GM20431 (cell line): Measurements from ENCODE around the gene ZDHHC14.
"Not testable (repeated sequence)": the region's sequence is repeated elsewhere in the genome, so short reads cannot be mapped to it uniquely, and the experiment has no call there.

Experiments used
- in situ Hi-C: fragments of 300-500 bp; cut with MseI, MboI; formaldehyde crosslinking; loops from one replicate; pipeline ENCODE4 v1.15.0; 2020; ENCODE audit warnings: low sequenced_read_pairs; ENCODE audit not compliant: unreplicated experiment

The ZDHHC14 gene

DNA sequence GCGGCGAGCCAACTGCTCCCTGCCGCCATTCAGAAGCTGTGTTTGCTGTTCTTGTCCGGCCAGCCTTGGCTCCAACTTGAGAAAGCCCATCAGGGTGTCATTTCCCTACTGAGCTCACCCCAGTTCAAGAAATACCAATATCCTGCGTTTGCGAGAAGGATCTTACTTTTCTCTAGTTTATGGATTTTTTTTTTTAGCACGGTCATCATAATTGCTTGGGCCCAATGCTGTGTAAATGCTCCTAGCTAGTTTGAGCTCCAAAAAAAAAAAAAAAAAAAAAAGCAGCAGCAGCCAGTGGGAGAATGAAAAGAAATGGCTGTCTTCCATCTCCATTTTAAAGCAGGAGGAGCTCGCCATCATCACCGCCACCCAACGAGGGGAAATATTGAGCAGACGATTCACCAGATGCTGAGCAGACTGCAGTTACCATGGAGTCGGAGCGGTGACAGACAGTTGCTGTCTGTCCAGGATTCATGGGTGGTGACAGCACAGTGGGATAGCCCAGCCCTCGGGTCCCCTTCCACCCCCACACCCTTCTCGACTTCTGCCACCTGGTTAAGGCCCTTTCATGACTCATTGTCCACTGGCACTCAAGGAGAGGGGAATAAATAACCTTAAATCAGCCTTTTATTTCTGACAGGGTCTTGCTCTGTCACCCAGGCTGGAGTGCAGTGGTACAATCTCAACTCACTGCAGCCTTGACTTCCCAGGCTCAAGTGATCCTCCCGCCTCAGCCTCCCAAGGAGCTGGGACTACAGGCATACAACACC, 309.6 kb downstream of the ZDHHC14 start:
- in situ Hi-C loops: no loop called here

DNA sequence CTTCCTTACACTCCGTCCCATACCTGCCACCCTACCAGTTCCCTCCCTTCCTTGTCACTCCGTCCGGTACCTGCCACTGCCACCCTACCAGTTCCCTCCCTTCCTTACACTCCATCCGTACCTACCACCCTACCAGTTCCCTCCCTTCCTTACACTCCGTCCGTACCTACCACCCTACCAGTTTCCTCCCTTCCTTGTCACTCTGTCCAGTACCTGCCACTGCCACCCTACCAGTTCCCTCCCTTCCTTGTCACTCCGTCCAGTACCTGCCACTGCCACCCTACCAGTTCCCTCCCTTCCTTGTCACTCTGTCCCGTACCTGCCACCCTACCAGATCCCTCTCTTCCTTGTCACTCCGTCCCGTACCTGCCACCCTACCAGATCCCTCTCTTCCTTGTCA, 310.6 kb downstream of the ZDHHC14 start:
- in situ Hi-C loops: not testable (repeated sequence)

DNA sequence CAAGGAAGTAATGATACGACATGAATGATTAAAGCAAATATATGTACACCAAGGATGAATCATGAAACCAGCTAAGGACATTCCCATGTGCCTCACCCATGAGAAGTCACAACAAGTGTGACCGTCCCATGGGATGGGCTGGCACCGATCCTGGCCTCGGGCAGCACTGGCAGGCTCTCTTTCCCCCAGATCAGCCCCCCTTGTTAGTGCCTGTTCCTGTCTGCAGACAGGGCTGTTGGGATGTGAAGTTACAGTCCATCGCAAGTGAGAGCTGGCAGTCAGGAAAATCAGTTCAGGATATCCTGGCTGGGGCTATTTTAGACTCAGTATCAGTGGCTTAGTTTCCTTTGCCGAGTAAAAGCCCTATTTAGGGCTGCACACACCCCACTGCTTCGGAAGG, 312.9 kb downstream of the ZDHHC14 start:
- in situ Hi-C loops: no loop called here

DNA sequence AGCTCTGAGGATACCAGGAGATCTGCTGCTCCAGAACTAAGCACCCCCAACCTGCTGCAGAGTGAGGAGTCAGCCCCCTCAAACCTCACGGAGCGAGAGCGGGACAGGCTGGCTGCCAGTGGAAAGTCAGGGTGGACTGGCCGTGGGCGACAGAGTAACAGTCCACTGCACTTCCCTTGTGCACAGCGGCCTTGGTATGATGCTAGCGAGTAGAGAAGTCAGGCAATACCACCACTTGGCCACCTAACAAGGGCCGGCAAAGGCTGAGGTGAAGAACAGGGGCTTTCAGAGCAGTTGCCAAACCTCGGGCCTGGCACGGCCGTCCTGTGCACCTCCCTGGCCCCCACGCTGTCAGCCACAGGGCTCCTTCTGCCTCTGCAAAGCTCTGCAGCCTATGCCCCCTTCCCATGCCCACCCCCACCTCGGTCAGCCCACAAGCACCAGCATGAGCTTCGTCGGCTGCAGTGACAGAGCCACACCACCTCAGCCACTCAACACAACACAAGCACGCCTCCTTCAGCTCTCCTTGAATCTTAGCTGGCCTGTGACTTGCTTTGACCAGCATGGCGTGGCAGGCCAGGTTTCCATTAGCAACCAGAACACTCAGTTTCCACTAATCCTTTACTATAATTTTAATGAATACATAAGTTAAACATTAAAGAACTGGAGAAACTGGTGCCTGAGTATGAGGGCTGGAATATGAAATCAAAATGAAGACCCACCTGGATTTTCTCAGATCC, 314.5 kb downstream of the ZDHHC14 start:
- in situ Hi-C loops: no loop called here

DNA sequence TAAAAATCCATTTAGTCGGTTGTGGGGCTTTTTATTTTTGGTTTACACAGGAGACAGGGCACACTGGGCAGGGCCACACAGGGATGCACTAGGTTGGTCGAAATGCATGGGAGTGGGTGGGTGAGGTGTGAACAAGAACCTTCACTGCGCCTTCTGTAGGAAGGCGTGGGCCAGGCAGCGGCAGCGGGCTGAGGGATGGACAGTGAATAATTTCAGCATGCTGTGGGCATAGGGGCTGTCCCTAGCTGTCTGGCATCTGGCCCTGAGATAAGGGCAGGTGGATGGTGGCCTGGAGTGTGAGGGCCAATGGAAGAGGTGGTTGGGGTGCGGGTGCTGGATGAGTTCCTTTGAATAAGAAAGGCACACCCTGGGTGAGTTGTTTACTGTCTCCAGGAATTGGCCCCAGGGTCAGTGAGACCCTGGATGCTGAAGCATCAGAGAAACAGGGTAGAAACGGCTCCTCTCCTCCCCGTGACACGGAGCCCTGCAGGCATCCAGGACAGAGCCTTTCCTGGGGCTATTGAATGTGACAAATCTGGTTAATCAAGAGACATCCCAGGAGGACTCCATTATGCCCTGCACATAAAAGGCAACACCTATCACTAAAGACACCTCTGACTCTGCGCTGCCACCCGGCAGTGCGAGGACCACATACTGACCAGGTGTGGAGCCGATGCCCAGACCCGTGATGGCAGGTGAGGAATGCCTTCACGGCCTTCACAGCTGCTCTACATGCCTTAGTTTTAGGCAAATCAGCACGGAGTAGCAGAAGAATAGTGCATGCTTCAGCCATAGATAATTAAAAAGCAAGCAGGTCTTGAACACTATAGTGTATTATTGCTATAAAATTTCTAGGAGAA, 319.0 kb downstream of the ZDHHC14 start:
- in situ Hi-C loops: no loop called here

DNA sequence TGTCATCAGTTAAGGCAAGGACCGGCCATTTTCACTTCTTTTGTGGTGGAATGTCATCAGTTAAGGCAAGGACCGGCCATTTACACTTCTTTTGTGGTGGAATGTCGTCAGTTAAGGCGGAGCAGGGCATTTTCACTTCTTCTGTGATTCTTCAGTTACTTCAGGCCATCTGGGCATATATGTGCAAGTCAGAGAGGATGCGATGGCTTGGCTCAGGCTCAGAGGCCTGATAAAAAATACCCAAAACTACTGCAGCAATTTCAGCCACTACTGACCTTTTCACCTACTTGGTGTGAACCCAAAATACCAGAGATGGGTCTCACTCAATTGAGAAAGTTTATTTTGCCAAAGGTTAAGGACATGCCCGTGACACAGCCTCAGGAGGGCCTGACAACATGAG, 325.4 kb downstream of the ZDHHC14 start:
- in situ Hi-C loops: not testable (repeated sequence)

DNA sequence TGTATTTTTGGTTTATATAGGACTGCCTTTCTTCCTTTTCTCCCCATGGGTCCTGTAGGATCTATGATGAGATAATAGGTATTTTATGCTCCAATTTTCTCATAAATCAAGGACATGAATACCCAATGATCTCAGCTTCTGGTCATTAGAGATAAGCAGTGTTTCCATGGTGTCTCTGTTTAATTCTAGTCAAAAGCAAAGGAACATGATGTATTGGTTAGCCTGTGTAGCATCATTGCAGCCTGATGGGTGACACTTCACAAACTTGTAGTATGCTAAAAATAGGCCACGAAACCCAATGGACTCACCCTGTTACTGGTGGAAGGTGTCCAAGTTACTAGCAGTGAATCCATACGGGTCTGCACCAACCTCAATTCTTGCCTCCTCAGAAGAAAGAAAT, 325.9 kb downstream of the ZDHHC14 start:
- in situ Hi-C loops: no loop called here

DNA sequence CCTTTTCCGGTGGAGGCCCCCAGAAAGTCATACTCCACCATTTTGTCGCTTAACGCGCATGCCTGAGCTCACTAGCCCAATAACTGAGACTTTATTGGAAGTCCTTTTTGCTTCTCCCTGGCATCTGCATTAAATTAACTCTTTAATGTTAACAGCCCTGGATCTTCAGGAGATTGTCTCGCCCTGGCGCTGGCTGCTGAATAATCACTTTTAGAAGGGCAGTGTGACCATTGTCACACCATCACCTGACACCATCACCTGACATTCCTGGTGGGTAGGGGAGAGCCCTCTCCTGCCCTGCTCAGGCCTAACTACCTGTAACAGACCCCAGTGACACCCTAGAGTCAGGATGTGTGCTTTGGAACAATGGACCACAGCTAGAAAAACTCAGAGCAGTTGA, 326.6 kb downstream of the ZDHHC14 start:
- in situ Hi-C loops: no loop called here

DNA sequence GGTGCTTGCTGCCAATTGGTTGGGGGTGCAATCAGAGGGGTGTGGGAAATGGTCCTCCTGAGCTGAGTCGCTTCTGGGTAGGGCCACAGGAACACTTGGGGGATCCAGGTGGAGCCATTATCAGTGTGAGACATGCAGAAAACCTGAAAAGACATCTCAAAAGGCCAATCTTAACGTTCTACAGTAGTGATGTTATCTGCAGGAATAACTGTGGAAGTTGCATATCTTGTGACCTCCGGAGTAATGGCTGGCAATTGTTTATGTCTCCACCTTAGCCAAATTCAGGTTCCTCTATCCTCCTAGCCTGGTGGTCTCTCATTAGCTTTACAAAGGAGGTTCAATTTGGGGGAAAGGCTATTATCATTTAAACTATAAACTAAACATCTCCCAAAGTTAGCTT, 327.2 kb downstream of the ZDHHC14 start:
- in situ Hi-C loops: no loop called here

DNA sequence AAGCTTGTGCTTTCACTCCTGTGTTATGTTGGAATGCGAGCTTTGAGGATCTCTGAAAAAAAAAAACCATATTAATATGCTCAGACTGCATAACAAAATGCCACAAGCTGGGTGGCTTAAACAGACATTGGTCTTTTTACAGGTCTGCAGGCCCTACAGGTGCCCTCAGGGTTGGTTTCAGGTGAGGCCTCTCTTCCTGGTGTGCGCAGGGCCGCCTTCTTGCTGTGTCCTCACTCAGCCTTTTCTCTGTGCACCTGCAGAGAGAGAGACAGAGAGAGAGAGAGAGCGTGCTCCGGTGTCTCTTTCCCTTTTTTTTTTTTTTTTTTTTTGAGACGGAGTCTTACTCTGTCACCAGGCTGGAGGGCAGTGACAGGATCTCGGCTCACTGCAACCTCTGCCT, 327.9 kb downstream of the ZDHHC14 start:
- in situ Hi-C loops: no loop called here

DNA sequence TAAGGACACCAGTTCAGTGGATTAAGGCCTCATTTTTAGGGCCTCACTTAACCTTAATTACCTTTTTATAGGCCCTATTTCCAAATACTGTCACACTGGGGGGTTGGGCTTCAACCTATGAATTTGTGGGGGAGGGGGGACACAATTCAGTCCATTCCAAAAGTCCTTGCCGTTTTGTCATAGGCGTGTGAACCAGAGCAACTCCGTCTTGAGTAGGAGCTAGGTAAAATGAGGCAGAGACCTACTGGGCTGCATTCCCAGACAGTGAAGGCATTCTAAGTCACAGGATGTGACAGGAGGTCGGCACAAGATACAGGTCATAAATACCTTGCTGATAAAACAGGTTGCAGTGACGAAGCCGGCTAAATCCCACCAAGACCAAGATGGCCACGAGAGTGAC, 328.6 kb downstream of the ZDHHC14 start:
- in situ Hi-C loops: no loop called here

DNA sequence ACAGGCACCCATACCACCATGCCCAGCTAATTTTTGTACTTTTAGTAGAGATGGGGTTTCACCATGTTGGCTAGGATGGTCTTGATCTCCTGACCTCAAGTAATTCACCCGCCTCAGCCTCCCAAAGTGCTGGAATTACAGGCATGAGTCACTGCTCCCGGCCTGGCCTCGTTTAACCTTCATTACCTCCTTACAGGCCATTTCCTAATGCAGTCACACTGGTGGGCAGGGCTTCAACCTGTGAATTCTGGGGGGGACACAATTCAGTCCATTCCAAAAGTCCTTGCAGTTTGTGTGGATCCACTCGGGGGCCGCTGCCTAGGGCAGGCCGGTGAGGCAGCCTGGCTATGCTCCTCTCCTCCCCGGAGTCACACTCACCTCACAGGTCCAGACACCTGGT, 329.6 kb downstream of the ZDHHC14 start:
- in situ Hi-C loops: no loop called here

DNA sequence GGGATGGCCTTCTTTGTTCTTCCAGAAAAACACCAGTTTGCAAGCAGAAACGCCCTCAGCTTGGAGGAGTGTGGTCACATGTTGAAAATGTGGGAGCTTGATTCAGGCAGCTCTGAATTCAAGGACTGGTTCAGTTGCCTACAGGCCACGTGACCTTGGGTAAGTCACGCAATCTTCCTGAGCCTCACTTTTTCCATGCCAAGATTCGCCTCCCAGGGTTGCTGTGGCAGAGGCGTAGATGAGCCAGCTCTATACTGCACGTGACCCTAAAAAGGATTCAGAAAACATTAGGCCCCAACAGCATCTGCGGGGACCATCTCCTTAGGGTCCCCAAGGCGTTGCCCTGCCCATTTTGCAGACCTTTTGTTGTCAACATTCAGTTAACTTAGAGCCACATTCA, 330.1 kb downstream of the ZDHHC14 start:
- in situ Hi-C loops: no loop called here

DNA sequence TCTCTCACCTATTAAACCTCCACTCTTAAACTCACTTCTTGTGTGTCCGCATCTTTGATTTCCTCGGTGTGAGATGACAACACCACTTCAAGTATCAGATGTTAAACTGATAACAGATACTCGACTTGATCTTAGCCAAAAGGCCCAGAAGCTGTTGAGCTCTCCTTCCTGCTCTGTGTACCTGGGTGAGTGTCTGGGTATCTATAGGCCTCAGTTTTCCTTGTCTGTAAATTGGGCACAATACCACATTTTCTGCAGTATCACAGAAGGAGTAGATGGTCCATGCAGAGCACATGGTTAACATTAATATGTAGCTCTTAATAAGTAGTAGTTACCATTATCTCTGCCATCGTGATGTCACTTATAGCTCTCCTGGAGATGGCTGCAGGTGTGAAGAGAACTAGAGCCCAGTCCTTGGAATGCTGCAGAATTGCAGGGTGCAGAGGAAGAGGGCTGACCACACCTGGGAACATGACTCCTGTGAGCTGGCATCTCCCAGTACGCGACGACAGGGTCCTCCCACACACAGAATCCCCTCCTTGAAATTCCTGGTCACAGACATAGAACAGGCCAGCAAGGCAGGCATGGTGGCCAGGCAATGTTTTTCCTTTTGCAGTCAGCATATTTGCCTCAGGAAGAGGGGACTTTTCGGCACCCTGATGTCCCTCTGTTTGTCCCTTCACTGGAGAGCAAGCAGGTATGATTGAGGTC, 331.8 kb downstream of the ZDHHC14 start:
- in situ Hi-C loops: no loop called here

DNA sequence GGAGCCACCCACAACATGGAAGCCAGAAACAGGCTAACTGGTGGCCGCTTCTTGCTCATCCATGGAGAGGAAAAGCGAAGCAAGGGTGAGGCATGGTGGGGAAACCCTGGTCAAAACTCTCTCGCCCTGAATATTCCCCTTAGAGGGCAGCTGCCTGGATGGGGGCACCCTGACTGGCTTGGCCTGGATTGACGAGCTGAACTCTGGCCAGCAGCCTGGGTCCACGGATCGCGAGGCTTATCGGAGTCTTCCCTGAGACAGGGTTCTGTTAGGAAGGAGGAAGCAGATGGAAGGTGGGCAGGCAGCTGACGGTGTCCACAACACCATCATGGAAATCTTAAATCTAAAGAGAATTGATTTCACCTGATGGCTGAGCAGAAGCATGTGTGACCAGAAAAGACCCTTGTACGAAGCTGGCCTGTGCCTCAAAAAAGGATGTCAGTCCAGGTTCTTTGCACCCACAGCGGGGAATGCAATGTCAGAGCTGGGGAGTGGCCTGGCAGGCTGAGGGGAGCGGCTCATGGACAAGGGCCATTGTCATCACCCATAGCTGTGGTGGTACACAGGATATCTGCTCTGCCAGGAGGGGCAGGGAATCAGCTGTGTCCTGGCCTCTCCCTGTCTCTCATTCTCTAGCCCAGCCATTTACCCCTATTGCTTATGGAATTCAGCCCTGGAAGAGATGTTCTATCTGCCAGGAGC, 332.6 kb downstream of the ZDHHC14 start:
- in situ Hi-C loops: no loop called here

DNA sequence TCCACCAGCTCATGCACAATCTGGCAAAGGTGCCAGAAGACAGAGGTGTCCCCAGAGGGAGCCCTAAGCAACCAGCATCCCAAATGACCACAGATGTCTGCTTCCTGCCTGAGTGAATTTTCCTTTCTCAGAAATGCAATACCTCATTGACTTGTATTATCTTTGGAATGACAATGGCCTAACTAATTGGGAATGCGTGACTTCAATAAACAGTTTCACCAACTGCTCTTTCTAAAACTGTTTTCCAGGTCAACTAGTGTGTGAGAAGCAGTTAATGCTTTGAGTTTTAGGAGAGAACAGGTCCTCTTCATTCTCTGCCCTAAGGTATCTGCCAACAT, 333.1 kb downstream of the ZDHHC14 start:
- in situ Hi-C loops: no loop called here

DNA sequence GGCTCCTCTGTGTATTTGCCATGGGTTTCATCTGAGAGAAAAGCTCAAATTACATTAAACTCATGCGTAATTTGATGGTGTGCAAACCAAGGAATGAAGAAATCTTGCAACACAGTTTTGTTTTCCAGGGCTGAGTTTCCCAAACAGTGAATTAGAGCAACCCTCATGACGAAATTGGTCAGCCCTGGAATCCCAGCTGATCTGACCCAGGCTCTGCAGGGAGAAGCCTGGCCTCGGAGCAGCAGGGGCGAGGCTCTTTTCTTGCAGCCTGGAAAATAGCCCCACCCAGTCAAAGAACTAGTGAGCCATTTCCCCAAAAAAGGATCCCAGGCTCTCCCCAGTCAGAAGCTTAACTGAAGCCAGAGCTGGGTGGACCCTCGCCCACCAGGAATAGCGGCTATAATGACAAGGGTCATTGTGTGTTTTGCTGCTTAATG, 334.8 kb downstream of the ZDHHC14 start:
- in situ Hi-C loops: no loop called here

DNA sequence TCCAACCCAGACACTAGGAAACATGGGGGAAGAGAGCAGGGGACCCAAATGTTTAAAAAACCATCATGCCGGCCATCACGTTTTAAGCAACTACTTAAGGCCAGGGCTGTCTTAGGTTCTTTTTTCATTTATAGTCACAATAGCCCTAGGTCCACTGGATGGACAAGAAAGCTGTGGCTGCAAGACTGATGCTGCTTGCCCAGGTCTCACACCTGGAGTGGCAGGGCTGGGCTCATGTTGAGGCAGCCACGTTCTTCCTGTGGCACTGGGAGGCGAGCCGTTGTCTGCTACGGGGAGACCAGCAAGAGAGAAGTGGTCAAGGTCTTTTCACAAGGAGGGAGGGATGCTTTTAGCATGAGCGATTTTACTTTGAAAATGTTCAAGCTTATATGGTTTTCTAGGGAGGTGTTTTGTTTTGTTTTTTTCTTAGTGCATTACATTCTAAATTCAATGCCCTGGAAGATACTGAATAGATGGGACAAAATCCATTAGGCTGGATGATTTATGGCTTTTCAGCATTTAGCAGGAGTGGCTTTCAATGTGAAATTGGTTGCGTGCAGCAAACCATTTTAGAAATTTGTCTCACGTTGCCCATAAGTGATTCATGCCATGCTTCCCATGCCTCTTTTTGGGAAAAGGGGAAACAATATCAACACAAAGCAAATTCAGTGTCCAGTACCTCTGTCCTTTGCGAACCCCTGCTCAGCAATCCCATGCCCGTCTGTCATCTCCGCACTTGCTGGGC, 335.4 kb downstream of the ZDHHC14 start:
- in situ Hi-C loops: no loop called here

DNA sequence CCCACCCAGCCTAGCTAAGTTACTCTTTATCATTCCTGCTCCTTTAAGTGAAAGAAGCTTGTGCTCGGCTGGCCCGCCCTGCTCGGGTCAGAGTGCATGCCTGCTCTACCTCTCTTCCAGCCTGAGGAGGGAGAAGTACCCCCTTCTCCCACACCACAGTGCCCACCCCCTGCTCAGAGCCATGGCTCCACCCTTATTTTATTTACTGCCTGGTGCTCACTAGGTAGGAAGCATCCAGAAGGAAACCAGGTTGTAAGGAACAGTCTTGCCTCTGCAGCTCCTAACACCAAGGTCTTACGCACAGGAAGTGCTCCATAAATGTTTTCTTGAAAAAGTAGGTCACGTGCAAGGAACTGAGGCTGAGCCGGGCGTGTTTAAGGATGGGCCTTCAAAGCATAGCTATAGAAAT, 336.4 kb downstream of the ZDHHC14 start:
- in situ Hi-C loops: no loop called here
